HepG2 (cell line): ENCODE measurements around the gene PTCH1. TPM values are rescaled to one million over a fixed set of nuclear protein-coding genes. Genes with fewer than 3 reads are reported as not detected.

Experiments used
- ATAC-seq: fragments of 200-7000 bp; cut with Tn5 transposase; 3 replicates; pipeline ENCODE4 v1.9.1; 2020; ENCODE audit warnings: mild to moderate bottlenecking, moderate library complexity
- BruUV-seq: library from RNA; stranded (reverse); fragments of 400-500 nt; replicated peaks from 2 replicates; lab custom pipeline; 2021; lab: Mats Ljungman, UMichigan
- CTCF ChIA-PET: fragments of 300-600 bp; formaldehyde crosslinking; extraction: SDS; loops from one replicate; lab custom pipeline; 2021; ENCODE audit warnings: low total read pairs, inconsistent platforms, low intra/inter-chr PET ratio; lab: Yijun Ruan, JAX
- POLR2A ChIA-PET: fragments of 350-600 bp; sonication (Branson Sonifier 250); formaldehyde crosslinking; loops from one replicate; lab custom pipeline; 2020; ENCODE audit warnings: antibody characterized with exemption, inconsistent platforms; lab: Yijun Ruan, JAX
- DNase-seq: peaks from one replicate; pipeline ENCODE4 v3.0.0-alpha.2; 2015; ENCODE audit warnings: low spot score
- FAIRE-seq: peaks from 3 replicates; lab custom pipeline; 2011; peaks lifted over from hg19 to GRCh38; lab: Jason Lieb, UNC
- H2AFZ ChIP-seq: one replicate; pipeline ENCODE4 v1.6.1; 2011; ENCODE audit warnings: low read length, inconsistent platforms
- H3K27ac ChIP-seq: fragments of 300-600 bp; 3 replicates; pipeline ENCODE4 v1.8.0; 2011; ENCODE audit warnings: mixed run types, mild to moderate bottlenecking, mixed read lengths, low read length, inconsistent platforms; ENCODE audit not compliant: insufficient read depth; ENCODE audit errors: extremely low read length
- H3K27me3 ChIP-seq, 2 experiments: fragments of 200-600 bp in 1 of 2; 2 replicates in 1 of 2; 3 replicates in 1 of 2; pipeline versions ENCODE4 v1.6.0 to v1.8.0; 2011; ENCODE audit warnings: low read length in 2 of 2, mild to moderate bottlenecking in 2 of 2, moderate library complexity in 2 of 2, inconsistent platforms in 1 of 2; ENCODE audit not compliant: insufficient read depth in 2 of 2, control insufficient read depth in 1 of 2
- H3K36me3 ChIP-seq, 2 experiments: fragments of 200-600 bp in 1 of 2; replicated peaks in 1 of 2; 2 replicates in 1 of 2; 3 replicates in 1 of 2; pipeline versions ENCODE4 v1.5.1 to v1.8.0; 2011; ENCODE audit warnings: low read length in 2 of 2, inconsistent platforms in 1 of 2; ENCODE audit not compliant: insufficient read depth in 2 of 2, control insufficient read depth in 1 of 2
- H3K4me1 ChIP-seq: 2 replicates; pipeline ENCODE4 v1.5.1; 2012; ENCODE audit warnings: low read length, inconsistent platforms; ENCODE audit not compliant: insufficient read depth
- H3K4me2 ChIP-seq: 2 replicates; pipeline ENCODE4 v1.6.0; 2011; ENCODE audit warnings: low read depth, low read length, inconsistent platforms
- H3K4me3 ChIP-seq, 3 experiments: fragments of 200-600 bp in 1 of 3; sonication (generic), shearing (Covaris generic) in 1 of 3; replicated peaks in 1 of 3; 2 replicates each; pipeline ENCODE4 v1.5.1; 2011 to 2016; ENCODE audit warnings: low read length in 3 of 3, inconsistent platforms in 2 of 3, low read depth in 2 of 3, mild to moderate bottlenecking in 2 of 3, control low read depth in 1 of 3, mixed read lengths in 1 of 3; ENCODE audit not compliant: insufficient read depth in 1 of 3
- H3K79me2 ChIP-seq: one replicate; pipeline ENCODE4 v1.6.1; 2011; ENCODE audit warnings: low read length, inconsistent platforms; ENCODE audit not compliant: insufficient read depth
- H3K9ac ChIP-seq: 2 replicates; pipeline ENCODE4 v1.6.0; 2011; ENCODE audit warnings: mild to moderate bottlenecking, low read depth, low read length, inconsistent platforms; ENCODE audit not compliant: insufficient read depth
- H3K9me3 ChIP-seq: 2 replicates; pipeline ENCODE4 v1.5.1; 2012; ENCODE audit warnings: mild to moderate bottlenecking, low read length
- H4K20me1 ChIP-seq: 2 replicates; pipeline ENCODE4 v1.6.0; 2011; ENCODE audit warnings: inconsistent platforms, mild to moderate bottlenecking, low read length, moderate library complexity; ENCODE audit not compliant: insufficient read depth
- KLF6 ChIP-seq: IDR thresholded peaks from 2 replicates; pipeline ENCODE4 v1.8.0; 2016; ENCODE audit warnings: missing biosample characterization, missing genetic modification reagents
- NAIF1 ChIP-seq: sonication (generic); formaldehyde crosslinking; IDR thresholded peaks from 2 replicates; pipeline ENCODE4 v1.5.0; 2020; ENCODE audit warnings: mild to moderate bottlenecking, missing genetic modification reagents, borderline replicate concordance
- NPAS2 ChIP-seq: sonication (generic); formaldehyde crosslinking; IDR thresholded peaks from 2 replicates; pipeline ENCODE4 v1.8.0; 2022; ENCODE audit warnings: mild to moderate bottlenecking, missing genetic modification reagents, borderline replicate concordance
- SOX6 ChIP-seq, 2 experiments: fragments of 450-650 bp in 1 of 2; sonication (generic) in 1 of 2; formaldehyde crosslinking in 1 of 2; IDR thresholded peaks; 2 replicates each; pipeline versions ENCODE4 v1.4.0 to v1.6.1; 2017 to 2020; ENCODE audit warnings: antibody characterized with exemption in 1 of 2, mild to moderate bottlenecking in 1 of 2, missing genetic modification reagents in 1 of 2
- TIGD3 ChIP-seq: sonication (generic); formaldehyde crosslinking; IDR thresholded peaks from 2 replicates; pipeline ENCODE4 v1.5.1; 2020; ENCODE audit warnings: mild to moderate bottlenecking, missing genetic modification reagents, borderline replicate concordance
- WIZ ChIP-seq: sonication (generic); formaldehyde crosslinking; IDR thresholded peaks from 2 replicates; pipeline ENCODE4 v1.5.1; 2020; ENCODE audit warnings: mild to moderate bottlenecking, missing genetic modification reagents
- ZBTB10 ChIP-seq: sonication (generic); formaldehyde crosslinking; IDR thresholded peaks from 2 replicates; pipeline ENCODE4 v1.4.0; 2020; ENCODE audit warnings: missing genetic modification reagents, borderline replicate concordance
- ZBTB38 ChIP-seq: sonication (generic); formaldehyde crosslinking; IDR thresholded peaks from 2 replicates; pipeline ENCODE4 v1.5.1; 2020; ENCODE audit warnings: mild to moderate bottlenecking, missing genetic modification reagents
- ZNF644 ChIP-seq: IDR thresholded peaks from 2 replicates; pipeline ENCODE4 v1.6.1; 2016; ENCODE audit warnings: low read depth
- ZNF883 ChIP-seq: sonication (generic); formaldehyde crosslinking; IDR thresholded peaks from 2 replicates; pipeline ENCODE4 v1.5.1; 2020; ENCODE audit warnings: mild to moderate bottlenecking, missing genetic modification reagents; ENCODE audit errors: not compliant biosample characterization
- WGBS: methylation state at CpG from one replicate; pipeline ENCODE4 v1.1.6; 2017; ENCODE audit warnings: low lambda C conversion rate; 5-methylcytosine and 5-hydroxymethylcytosine counted together
- in situ Hi-C: cut with HindIII; loops from 2 replicates; pipeline ENCODE4 v1.10.0; 2017; ENCODE audit warnings: low pct_unique_long_range_greater_than_20kb; ENCODE audit not compliant: extremely low pct_ligation_motif_present
- intact Hi-C: fragments of 100-400 bp; cut with micrococcal nuclease; formaldehyde crosslinking; loops from one replicate; pipeline ENCODE4 v1.10.0; 2022; ENCODE audit not compliant: unreplicated experiment
- polyA plus RNA-seq, 8 experiments: library from polyadenylated mRNA; depleted of rRNA in 3 of 8; stranded (reverse) in 7 of 8; unstranded in 1 of 8; fragments of >200 nt; fragmentation: Illumina TruSeq in 4 of 8; extraction: Trizol in 4 of 8; gene quantifications; 2 replicates each; pipeline versions ENCODE4 v1.2.1 to v1.2.3, GENCODE V29; 2011 to 2016; ENCODE audit warnings: low read depth in 4 of 8, missing spikeins in 1 of 8, mixed read lengths in 1 of 8; ENCODE audit not compliant: insufficient read depth in 1 of 8
- total RNA-seq, 5 experiments: library from RNA; depleted of rRNA; stranded (reverse); fragments of >200 nt; fragmentation: Illumina TruSeq; extraction: Trizol; gene quantifications; 2 replicates each; pipeline ENCODE4 v1.2.3, GENCODE V29; 2016; ENCODE audit warnings: low read depth in 1 of 5

Gene PTCH1
- total and polyA plus RNA-seq, 2 of the 13 experiments (the other 11 are each of a cell fraction or from before 2014, with no cell fraction given), result 2.8 to 3.9 TPM

GRCh38 chr9:95452176-95452575, 64.6 kb downstream of the PTCH1 start:
- H4K20me1 ChIP-seq, result no peaks in the 10 kb centered on the region
- ChIA-PET POLR2A (no interaction called here), CTCF (no interaction called here)

GRCh38 chr9:95451065-95451426, 65.7 kb downstream of the PTCH1 start:
- no peaks in the 10 kb centered on the region for H3K9me3 ChIP-seq
- no peaks in the 10 kb centered on the region for H3K27me3 ChIP-seq
- BruUV-seq, result no TSS peak
- no peaks in the 10 kb centered on the region for H3K79me2 ChIP-seq
- in situ Hi-C loops (no loop called here), intact Hi-C loops (no loop called here)
- DNase-seq, result no peak
- peaks cover 18 to 54% of the 10 kb centered on the region in 2 experiments for H3K36me3 ChIP-seq
- H4K20me1 ChIP-seq, result no peaks in the 10 kb centered on the region
- ChIA-PET CTCF (no interaction called here), POLR2A (no interaction called here)
- no peak for ATAC-seq
- no peak overlapping the region for H3K9ac ChIP-seq
- no peak overlapping the region for H2AFZ ChIP-seq
- no peaks in the 10 kb centered on the region for H3K4me1 ChIP-seq
- no peak overlapping the region for H3K27ac ChIP-seq
- FAIRE-seq, result no peak
- WGBS, result 87% methylated on average over 2 of the region's 2 CpGs
- no peak overlapping the region for H3K4me2 ChIP-seq
- H3K4me3 ChIP-seq, result no peak overlapping the region
- TF ChIP-seq ZBTB10 (no peak), ZNF883 (CRISPR knock-in tag) (no peak), ZNF644 (no peak)

More at GRCh38 chr9:95452176-95452575, 64.6 kb downstream of the PTCH1 start:
- intact Hi-C loops (no loop called here), in situ Hi-C loops (no loop called here)
- no peak for FAIRE-seq
- no peaks in the 10 kb centered on the region for H3K9me3 ChIP-seq
- no peaks in the 10 kb centered on the region for H3K27me3 ChIP-seq
- ATAC-seq, result no peak
- no peak overlapping the region for H3K9ac ChIP-seq
- no peak overlapping the region for H3K4me2 ChIP-seq
- no peak overlapping the region for H3K4me3 ChIP-seq
- no peak for DNase-seq
- H2AFZ ChIP-seq, result no peak overlapping the region
- no TSS peak for BruUV-seq
- no peak for TF ChIP-seq ZBTB38 (CRISPR knock-in tag)
- TF ChIP-seq TIGD3 (CRISPR knock-in tag), result no peak
- no peak for TF ChIP-seq WIZ (CRISPR knock-in tag)
- TF ChIP-seq NPAS2 (CRISPR knock-in tag), result no peak
- no peak for TF ChIP-seq NAIF1 (CRISPR knock-in tag)
- no peak for TF ChIP-seq KLF6 (CRISPR knock-in tag)
- TF ChIP-seq SOX6 (IDR thresholded peaks at IDR 0.05), result no peak
- no peak for TF ChIP-seq SOX6 (CRISPR knock-in tag; IDR thresholded peaks at IDR 0.05)
- no peak overlapping the region for H3K27ac ChIP-seq
- H3K79me2 ChIP-seq, result no peaks in the 10 kb centered on the region
- 93% methylated on average over 4 of the region's 4 CpGs for WGBS
- peaks cover 12 to 51% of the 10 kb centered on the region in 2 experiments; a peak in 4 of 5 replicates for H3K36me3 ChIP-seq
- H3K4me1 ChIP-seq, result no peaks in the 10 kb centered on the region
